Choroid plexus epithelial cell (primary cell): Measurements from ENCODE around the gene SCN4A.

Experiments used
- DNase-seq: peaks from one replicate; pipeline ENCODE4 v3.0.0-alpha.2; 2010; ENCODE audit warnings: low read depth
- H3K4me3 ChIP-seq: 2 replicates; pipeline ENCODE4 v1.5.1; 2011; ENCODE audit warnings: low read depth, mild to moderate bottlenecking, control low read depth, low read length, moderate library complexity
- CTCF ChIP-seq: conservative IDR thresholded peaks from 2 replicates; pipeline ENCODE4 v1.5.1; 2011; ENCODE audit warnings: low read depth, mild to moderate bottlenecking, control low read depth, inconsistent platforms, low read length, moderate library complexity

SCN4A gene

GRCh38 chr17:63956296-63956920 is 16.3 kb downstream of the SCN4A start:
- TF ChIP-seq CTCF, result no peak
- H3K4me3 ChIP-seq, result no peak overlapping the region
- peak; percentile 83 for DNase-seq

GRCh38 chr17:63955791-63956190 is 16.9 kb downstream of the SCN4A start:
- no peak for TF ChIP-seq CTCF
- DNase-seq, result no peak
- H3K4me3 ChIP-seq, result no peak overlapping the region

GRCh38 chr17:63955232-63955631 is 17.5 kb downstream of the SCN4A start:
- H3K4me3 ChIP-seq, result no peak overlapping the region
- DNase-seq, result no peak
- no peak for TF ChIP-seq CTCF

GRCh38 chr17:63954402-63955063 is 18.2 kb downstream of the SCN4A start:
- no peak for TF ChIP-seq CTCF
- H3K4me3 ChIP-seq, result no peak overlapping the region
- DNase-seq, result no peak

- TF ChIP-seq CTCF, result peak; percentile 48
- no peak overlapping the region for H3K4me3 ChIP-seq
- no peak for DNase-seq
Measured at GRCh38 chr17:63950940-63951907, 21.5 kb downstream of the SCN4A start.

- no peak overlapping the region for H3K4me3 ChIP-seq
- no peak for TF ChIP-seq CTCF
- no peak for DNase-seq
Measured at GRCh38 chr17:63949576-63950250, 23.0 kb downstream of the SCN4A start.
